Activated CD4-positive, CD25-positive, alpha-beta regulatory T cell treated with anti-CD3 and anti-CD28 coated beads, Interleukin-2, amount 50 U/mL, for 24 hours (primary cell): ENCODE measurements around the gene VPS13A.
"Not testable (repeated sequence)": the region's sequence is repeated elsewhere in the genome, so short reads cannot be mapped to it uniquely, and the experiment has no call there.

Experiments
- ATAC-seq, 2 donors: fragments of 150-1000 bp; cut with Tn5 transposase; one replicate each; pipeline ENCODE4 v1.10.0; 2021; ENCODE audit warnings: mild to moderate bottlenecking in 1 of 2, moderate library complexity in 1 of 2

The VPS13A gene

GRCh38 chr9:77426712-77427111 is 249.4 kb downstream of the VPS13A start:
- no peak for ATAC-seq

DNA sequence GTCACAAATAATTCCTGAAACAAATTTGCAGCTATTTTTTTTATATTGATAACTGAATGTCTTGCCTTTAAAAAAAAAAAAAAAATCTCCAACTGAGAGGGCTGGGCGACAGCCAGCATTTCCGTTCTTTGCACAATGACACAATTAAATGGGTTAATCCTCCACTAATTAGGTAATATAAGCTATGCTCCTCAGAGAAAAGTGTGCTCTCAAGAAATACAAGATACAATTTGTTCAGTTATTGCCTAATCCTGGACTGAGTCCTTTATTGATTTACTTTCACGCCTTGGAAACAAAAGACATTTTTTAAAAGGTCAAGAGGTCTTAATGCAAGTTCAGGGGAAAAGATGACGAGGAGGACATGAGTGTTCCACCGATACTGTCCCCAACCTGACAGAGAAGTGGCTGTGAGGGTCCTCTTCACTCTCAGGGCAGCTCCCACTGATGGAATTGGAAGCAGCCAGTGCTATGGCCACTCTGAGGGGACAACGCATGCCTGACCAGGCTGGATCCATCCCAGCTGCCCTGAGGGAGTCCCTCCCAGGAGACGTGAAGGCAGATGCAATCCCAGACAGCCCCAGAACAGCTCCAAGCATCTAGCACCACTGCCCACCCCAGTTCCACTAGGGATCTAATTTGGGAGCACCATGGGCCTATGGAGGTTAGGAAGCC is 250.1 kb downstream of the VPS13A start:
- no peak for ATAC-seq

DNA sequence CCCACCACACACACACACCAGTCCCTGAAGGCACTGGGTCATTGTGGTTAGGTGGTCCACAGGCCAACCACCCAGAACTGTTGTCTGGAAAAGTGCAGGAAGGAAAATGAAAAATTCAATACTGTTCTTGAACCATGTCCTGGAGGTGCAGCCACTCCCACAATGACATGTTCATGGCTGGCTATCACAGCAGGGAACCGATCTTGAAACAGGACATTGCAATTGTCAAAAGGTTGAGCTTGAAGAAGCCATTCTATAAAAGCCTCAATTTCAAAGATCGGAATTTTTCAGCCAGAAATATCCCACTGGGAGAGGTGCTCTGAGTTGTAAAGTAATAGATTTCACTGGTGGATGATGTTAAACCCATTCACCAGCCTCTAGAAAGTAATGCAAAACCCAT is 252.6 kb downstream of the VPS13A start:
- ATAC-seq: no peak

GRCh38 chr9:77432053-77432452 is 254.7 kb downstream of the VPS13A start:
- ATAC-seq: no peak

- ATAC-seq: peak; percentile 70 to 82
Measured at GRCh38 chr9:77433675-77434445, 256.5 kb downstream of the VPS13A start.

GRCh38 chr9:77435277-77435676 is 257.9 kb downstream of the VPS13A start:
- no peak for ATAC-seq

DNA sequence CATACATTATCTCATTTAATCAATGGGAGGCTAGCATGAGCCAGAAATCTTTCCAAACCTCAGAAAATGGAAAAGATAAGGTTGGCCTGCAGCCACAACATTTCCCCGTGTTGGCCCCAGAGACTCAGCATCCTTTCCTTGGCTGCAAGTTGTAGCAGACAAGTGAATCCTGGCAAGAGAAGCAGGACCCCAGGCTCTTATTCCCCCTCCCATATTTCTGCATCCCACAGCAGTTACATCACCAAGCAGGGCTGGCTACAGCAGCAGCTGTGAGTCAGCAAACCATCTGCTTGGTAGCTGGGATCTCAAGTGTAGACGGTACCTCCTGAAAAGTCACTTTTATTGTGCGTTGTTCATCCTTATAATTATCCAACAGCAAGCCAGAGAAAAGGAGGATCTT is 258.4 kb downstream of the VPS13A start:
- no peak for ATAC-seq

DNA sequence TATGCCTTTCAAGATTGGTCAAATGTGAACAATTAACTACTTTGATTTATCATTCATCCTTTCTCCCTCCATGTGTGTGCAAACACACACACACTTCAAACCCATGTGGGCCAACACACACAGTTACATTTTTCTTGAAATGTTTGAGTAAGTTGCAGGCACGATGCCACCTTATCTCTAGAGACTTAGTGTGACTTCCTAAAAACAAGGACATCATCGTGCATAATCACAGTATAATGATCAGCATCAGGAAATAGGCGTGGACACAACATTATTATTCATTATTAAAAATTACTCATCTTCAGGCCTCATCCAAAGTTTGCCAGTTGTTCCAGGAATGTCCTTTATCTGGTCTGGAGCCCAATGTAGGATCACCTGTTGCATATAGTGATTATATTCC is 261.3 kb downstream of the VPS13A start:
- no peak for ATAC-seq

GRCh38 chr9:77440057-77440456 is 262.7 kb downstream of the VPS13A start:
- no peak for ATAC-seq

DNA sequence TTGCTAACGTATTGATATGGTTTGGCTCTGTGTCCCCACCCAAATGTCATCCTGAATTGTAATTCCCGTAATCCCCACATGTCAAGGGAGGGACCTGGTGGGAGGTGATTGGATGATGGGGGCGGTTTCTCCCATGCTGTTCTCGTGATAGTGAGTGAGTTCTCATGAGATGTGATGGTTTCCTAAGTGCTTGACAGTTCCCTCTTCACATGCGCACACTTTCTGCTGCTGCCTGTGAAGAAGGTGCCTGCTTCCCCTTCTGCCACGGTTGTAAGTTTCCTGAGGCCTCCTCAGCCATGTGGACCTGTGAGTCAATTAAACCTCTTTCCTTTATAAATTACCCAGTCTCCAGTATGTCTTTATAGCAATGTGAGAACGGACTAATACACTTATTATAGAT is 263.8 kb downstream of the VPS13A start:
- ATAC-seq: not testable (repeated sequence)

DNA sequence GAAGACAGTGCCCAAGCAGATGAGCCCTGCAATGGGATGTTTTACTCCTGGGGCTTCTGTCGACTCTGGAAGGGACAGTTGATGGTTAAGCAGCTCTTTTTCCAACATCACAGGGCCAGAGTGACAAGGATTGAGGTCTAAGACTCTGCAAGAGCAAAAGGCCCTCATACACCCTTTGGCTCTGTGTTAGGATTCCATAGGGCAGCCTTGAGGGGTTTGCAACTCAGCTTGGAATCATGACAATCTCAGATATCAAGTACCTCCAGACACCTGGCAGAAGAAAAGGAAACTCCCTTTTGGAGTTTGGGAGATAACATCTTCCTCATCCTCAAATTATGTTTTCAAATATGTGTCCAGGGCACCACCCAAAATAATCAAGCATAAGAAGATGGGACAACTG is 265.1 kb downstream of the VPS13A start:
- no peak for ATAC-seq

GRCh38 chr9:77447646-77448045 is 270.3 kb downstream of the VPS13A start:
- ATAC-seq: no peak

- ATAC-seq: no peak
Measured at GRCh38 chr9:77449240-77450084, 272.1 kb downstream of the VPS13A start.

- ATAC-seq: no peak
Measured at GRCh38 chr9:77450085-77450475, 272.7 kb downstream of the VPS13A start.

GRCh38 chr9:77451507-77451906 is 274.2 kb downstream of the VPS13A start:
- no peak for ATAC-seq

- no peak for ATAC-seq
Measured at GRCh38 chr9:77453825-77454647, 276.7 kb downstream of the VPS13A start.

GRCh38 chr9:77454663-77455062 is 277.3 kb downstream of the VPS13A start:
- ATAC-seq: no peak

DNA sequence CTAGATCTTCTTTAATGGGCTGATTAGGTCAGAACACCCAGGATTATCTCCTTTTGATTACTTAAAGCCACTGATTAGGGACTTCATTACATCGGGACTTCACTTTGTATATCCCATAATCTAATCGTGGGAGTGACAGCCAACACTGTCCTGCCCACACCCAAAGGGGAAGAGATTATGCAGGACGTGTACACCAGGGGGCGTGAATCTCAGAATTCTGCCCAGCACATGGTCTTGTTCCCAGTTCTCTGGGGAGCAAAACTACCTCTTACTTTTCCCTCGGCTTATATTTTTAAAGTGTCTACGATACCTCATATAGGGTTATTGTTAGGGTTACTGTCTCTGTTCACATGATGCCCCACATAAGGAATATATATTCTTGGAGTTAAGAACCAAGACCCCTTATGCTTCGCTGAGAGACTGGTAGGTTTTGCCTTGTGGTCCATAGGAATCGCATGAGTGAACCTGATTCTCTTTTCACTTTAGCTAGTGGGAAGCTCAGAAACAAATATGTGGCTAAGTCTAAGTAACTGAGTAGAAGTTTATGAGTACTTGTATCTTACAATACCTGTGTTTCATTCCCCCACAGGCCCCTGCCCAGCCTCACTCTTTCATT is 278.1 kb downstream of the VPS13A start:
- no peak for ATAC-seq

DNA sequence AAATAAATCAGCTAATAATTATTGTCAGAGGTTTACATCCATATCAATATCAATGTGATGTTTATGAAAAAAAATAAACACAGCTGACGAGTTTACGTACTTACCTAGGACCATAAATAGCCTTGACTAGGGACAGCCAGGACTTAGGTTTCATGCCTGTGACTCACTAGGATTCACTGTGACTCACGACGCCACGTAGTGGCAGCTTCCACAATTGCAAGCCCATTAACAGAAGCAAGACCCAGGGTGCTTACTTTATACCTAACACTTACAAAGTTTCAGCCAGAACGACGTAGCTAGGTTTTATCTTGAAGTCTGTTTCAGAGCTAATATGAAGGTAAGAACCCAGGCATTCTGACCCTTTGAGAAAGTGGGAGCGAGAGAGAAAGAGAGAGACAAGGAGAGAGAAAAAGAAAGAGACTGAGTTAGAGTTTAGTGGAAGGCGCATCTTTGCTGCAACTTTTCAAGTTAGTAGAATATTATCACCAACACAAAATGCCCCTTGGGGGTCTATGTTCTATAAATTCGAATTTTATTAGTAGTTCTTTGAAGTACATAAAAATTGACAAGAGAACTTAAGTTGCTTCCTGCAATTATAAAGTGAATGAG is 279.6 kb downstream of the VPS13A start:
- peak; percentile 78 to 85 for ATAC-seq

DNA sequence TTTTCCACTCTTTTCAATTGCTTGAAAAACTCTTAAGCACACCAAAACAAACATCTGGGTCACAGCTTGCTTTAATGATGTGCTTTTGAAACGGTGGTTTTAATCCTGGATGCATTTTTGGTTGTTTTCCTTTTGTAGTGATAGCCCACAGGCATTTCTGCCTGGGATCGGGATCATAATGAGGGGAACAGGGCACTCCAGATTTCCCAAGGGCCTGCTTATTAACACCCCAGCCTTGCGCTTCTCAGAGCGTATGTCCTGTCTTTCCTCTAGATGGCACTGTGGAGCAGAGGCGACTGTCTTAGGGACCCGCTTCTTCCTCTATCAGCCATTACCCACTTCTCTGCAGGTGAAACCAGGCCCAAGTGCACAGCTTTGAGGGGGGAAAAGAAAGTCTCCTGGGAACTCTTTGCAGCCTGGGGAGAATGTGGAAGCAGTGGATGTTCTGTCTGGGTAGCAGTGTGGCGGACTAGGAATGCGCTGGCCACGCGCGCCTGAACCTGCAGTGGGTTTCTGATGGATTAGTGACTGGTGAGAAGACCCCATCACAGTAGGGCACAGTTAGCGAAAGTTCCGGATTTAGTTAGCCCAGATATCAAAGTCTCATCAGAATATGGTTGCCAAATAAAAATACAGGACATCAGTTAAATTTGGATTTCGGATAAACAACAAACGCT is 280.7 kb downstream of the VPS13A start:
- ATAC-seq: peak; percentile 78 to 80

- ATAC-seq: no peak
Measured at GRCh38 chr9:77460938-77461337, 283.6 kb downstream of the VPS13A start.
